Measurements from ENCODE around the gene GK. TPM values are rescaled to one million over a fixed set of nuclear protein-coding genes. Genes with fewer than 3 reads are reported as not detected.

The GK gene
- total RNA-seq, 1 experiment from 2014 or later, result 9.8 TPM

DNA sequence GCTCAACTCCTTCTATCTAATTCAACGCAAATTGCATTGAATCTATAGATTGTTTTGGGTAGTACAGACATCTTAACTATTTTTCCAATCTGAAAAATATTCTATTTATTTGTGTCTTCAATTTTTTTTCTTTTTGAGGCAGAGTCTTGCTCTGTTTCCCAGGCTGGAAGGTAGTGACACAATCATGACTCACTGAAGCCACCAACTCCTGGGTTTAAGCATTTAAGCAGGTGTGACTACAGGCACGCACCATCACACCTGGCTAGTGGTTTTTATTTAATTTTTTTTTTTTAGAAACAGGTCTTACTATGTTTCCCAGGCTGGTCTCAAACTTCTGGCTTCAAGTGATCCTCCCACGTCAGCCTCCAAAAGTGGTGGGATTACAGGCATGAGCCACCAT, 98.3 kb downstream of the GK start:
- Histone ChIP-seq H2BK20ac (ENCODE audit: low read depth, low read length, poor library complexity, severe bottlenecking) (no peak overlapping the region), H3K56ac (ENCODE audit: insufficient read length, low read depth, low read length) (no peak overlapping the region), H3K4me2 (ENCODE audit: insufficient read depth, insufficient read length, low read length) (no peak overlapping the region), H2BK12ac (ENCODE audit: insufficient read length, low read depth, low read length) (no peak overlapping the region), H2AK5ac (ENCODE audit: insufficient read length, low read length) (no peak overlapping the region), H2BK5ac (ENCODE audit: insufficient read length, low read length) (no peak overlapping the region), H3T11ph (ENCODE audit: low read length) (no peak overlapping the region), H3K27ac (ENCODE audit: insufficient read length, low read depth, low read length) (no peak overlapping the region), H3K79me1 (ENCODE audit: insufficient read depth, low read depth, low read length, poor library complexity, severe bottlenecking) (no peaks in the 10 kb centered on the region), H2AFZ (ENCODE audit: low read length) (no peak overlapping the region), H4K5ac (ENCODE audit: insufficient read length, low read depth, low read length) (no peak overlapping the region), H3K79me2 (ENCODE audit: insufficient read depth, low read length) (no peaks in the 10 kb centered on the region), H3K23ac (ENCODE audit: insufficient read length, low read depth, low read length) (no peak overlapping the region), H4K91ac (ENCODE audit: insufficient read length, low read depth, low read length) (no peak overlapping the region), H4K20me1 (ENCODE audit: control insufficient read depth, insufficient read depth, insufficient read length) (no peaks in the 10 kb centered on the region), H3K14ac (ENCODE audit: insufficient read depth, low read length) (no peak overlapping the region), H3K9me3 (ENCODE audit: control insufficient read depth, low read depth, low read length) (no peaks in the 10 kb centered on the region), H3K4me1 (ENCODE audit: insufficient read depth, low read length) (no peaks in the 10 kb centered on the region), H2BK15ac (ENCODE audit: low read depth, low read length) (no peak overlapping the region), H3K4ac (ENCODE audit: low read depth, low read length) (no peak overlapping the region), H3K23me2 (ENCODE audit: insufficient read length, low read depth, low read length, poor library complexity, severe bottlenecking) (no peaks in the 10 kb centered on the region), H3K27me3 (ENCODE audit: insufficient read depth, low read length) (no peaks in the 10 kb centered on the region), H3K18ac (ENCODE audit: insufficient read length, low read depth, low read length) (no peak overlapping the region), H4K8ac (replicated peaks; ENCODE audit: insufficient read length, low read depth, low read length) (no peak overlapping the region), H3K9ac (ENCODE audit: extremely low read depth, insufficient read length, low read length) (no peak overlapping the region), H2BK120ac (ENCODE audit: low read depth, low read length, poor library complexity, severe bottlenecking) (no peak overlapping the region)
- Mint-ChIP-seq H3K4me3 (no peak overlapping the region), H3K4me1 (no peaks in the 10 kb centered on the region), H3K27ac (no peak overlapping the region), H3K27me3 (ENCODE audit: low read depth) (no peaks in the 10 kb centered on the region; the same call in 1 of the 2 replicates), H3K9me3 (peaks cover 55 to 60% of the 10 kb centered on the region in 2 experiments), H3K36me3 (ENCODE audit: insufficient read depth in 1 of 3, low read depth in 3 of 3) (peaks cover 2 to 17% (median 13%) of the 10 kb centered on the region in 3 experiments; a peak in 6 of 7 replicates)
- no peak for DNase-seq
- WGBS (ENCODE audit: extremely low coverage, insufficient read length, low lambda C conversion rate), result no CpG with 5 or more reads among the region's 3 CpGs
- TF ChIP-seq, protein P1, sequence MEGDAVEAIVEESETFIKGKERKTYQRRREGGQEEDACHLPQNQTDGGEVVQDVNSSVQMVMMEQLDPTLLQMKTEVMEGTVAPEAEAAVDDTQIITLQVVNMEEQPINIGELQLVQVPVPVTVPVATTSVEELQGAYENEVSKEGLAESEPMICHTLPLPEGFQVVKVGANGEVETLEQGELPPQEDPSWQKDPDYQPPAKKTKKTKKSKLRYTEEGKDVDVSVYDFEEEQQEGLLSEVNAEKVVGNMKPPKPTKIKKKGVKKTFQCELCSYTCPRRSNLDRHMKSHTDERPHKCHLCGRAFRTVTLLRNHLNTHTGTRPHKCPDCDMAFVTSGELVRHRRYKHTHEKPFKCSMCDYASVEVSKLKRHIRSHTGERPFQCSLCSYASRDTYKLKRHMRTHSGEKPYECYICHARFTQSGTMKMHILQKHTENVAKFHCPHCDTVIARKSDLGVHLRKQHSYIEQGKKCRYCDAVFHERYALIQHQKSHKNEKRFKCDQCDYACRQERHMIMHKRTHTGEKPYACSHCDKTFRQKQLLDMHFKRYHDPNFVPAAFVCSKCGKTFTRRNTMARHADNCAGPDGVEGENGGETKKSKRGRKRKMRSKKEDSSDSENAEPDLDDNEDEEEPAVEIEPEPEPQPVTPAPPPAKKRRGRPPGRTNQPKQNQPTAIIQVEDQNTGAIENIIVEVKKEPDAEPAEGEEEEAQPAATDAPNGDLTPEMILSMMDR (conservative IDR thresholded peaks at IDR 0.05), result no peak
